Muscle layer of duodenum (tissue), 2 donors: Measurements from ENCODE around the gene THTPA.
"Not testable (repeated sequence)": the region's sequence is repeated elsewhere in the genome, so short reads cannot be mapped to it uniquely, and the experiment has no call there.

Experiments used
- H3K27ac ChIP-seq: one replicate; pipeline ENCODE4 v1.7.0; 2013; ENCODE audit warnings: mild to moderate bottlenecking, low read length
- H3K27me3 ChIP-seq: one replicate; pipeline ENCODE4 v1.7.0; 2013; ENCODE audit warnings: low read depth, mild to moderate bottlenecking, control low read depth, low read length
- H3K36me3 ChIP-seq, 2 donors: one replicate each; pipeline ENCODE4 v1.7.0; 2013; ENCODE audit warnings: low read length in 2 of 2, control low read depth in 1 of 2, mild to moderate bottlenecking in 1 of 2; ENCODE audit not compliant: insufficient read depth in 2 of 2, control insufficient read depth in 1 of 2
- H3K4me1 ChIP-seq, 2 donors: one replicate each; pipeline ENCODE4 v1.7.0; 2013; ENCODE audit warnings: low read length in 2 of 2, mild to moderate bottlenecking in 2 of 2, control low read depth in 1 of 2, moderate library complexity in 1 of 2; ENCODE audit not compliant: insufficient read depth in 2 of 2, control insufficient read depth in 1 of 2
- H3K4me3 ChIP-seq, 2 donors: one replicate each; pipeline ENCODE4 v1.7.0; 2013; ENCODE audit warnings: low read length in 2 of 2, low read depth in 1 of 2, mild to moderate bottlenecking in 1 of 2
- H3K9me3 ChIP-seq, 2 donors: one replicate each; pipeline ENCODE4 v1.7.0; 2013; ENCODE audit warnings: low read length in 2 of 2, control low read depth in 1 of 2, mild to moderate bottlenecking in 1 of 2; ENCODE audit not compliant: control insufficient read depth in 1 of 2
- donor health status: healthy.

The THTPA gene

DNA sequence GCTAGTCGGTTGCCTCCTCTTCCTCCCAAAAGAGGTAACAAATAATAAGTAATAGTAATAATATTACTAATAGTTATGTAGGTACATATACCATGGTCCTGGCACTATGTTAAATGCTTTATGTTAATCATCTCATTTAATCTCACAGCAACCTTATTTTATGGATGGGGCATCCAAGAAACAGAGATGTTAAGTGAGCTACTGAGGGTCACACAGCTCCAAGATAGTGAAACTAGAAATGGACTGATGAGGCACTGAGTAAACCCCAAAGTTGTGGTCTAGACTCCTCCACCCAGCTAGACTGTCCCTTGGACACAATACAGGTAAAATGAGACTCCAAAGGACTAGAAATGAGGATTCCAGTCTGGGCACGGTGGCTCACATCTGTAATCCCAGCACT, 19.6 kb upstream of the THTPA start:
- Histone ChIP-seq H3K36me3 (no peaks in the 10 kb centered on the region), H3K27ac (no peak overlapping the region), H3K27me3 (no peaks in the 10 kb centered on the region), H3K4me3 (no peak overlapping the region), H3K4me1 (peaks cover 0 to 5% of the 10 kb centered on the region in 2 donors), H3K9me3 (no peaks in the 10 kb centered on the region)

DNA sequence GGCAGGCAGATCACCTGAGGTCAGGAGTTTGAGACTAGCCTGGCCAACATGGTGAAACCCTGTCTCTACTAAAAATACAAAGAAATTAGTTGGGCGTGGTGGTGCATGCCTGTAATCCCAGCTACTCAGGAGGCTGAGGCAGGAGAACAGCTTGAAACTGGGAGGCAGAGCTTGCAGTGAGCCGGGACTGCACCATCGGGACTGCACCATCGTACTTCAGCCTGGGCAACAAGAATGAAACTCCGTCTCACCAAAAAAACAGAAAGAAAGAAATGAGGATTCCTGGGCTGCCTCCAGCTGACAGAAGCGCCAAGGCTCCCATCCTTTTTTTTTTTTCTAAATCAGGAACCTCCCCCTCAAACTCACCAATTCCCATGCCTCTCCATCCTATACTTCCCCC, 19.2 kb upstream of the THTPA start:
- not testable (repeated sequence) for H3K4me3 ChIP-seq, H3K27ac ChIP-seq, H3K9me3 ChIP-seq, H3K27me3 ChIP-seq, H3K4me1 ChIP-seq, H3K36me3 ChIP-seq

DNA sequence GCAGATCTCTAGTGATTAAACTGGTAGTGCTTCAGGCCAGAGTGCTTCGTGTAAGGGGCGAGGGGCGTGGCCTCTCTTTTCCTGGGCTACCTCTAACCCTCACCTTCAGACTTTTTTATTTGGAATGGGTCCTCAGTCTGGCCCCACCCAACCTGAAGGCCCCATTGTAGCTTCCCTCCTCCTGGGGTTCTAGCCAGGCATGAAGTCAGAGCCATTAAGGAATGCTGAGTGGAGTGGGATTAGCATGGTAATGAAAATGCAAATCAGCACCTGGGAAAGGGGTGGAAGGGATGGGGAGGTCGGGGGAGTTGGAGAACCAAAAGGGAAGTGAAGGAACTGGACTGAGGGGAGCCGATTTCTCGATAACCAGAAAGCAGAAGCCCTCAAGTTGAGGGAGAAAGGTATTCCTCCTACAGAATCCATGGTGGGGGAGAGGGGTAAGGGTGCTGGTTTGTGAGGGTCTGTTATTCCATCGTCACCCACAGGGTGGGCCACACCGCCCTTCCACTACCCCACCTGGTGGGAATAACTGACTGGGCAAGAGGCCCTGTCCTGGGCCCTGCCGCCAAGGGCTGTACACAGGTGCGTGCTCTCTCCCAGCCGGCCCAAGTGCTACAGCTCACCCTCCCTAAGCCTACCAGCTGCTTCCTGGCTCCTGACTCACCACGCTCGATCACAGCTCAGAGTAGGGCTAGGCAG, 18.6 kb upstream of the THTPA start:
- H3K27me3 ChIP-seq = no peaks in the 10 kb centered on the region

DNA sequence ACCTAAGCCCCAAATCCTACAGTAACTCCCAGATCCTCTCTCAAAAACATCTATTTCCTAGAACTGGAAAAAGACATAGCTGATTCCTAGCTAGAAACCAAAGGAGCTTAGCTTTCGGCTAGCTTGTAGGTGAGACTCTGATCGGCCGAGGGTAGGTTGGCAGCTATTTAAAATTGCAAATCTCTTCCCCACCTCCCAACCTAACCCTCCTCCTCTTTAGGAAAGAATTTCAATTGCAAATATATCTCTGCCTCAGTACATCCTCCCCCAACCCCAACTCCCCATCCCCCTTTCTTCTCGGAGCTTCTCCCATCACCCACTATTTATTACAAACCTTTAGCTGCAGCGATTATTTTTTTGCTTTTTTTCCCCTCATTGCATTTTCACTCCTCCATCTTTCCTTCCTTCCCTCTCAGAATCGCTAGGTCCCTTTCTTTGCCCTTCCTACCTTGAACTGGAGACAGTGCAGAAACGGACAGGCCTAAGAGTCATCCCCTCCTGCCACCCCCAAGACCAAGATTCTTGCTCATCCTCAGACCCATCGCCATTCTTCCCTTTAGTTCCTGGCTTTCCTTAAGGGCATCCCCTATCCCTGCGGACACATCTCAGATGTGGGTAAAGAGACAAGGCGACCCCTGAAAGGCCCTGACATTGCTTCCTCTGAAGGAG, 17.9 kb upstream of the THTPA start:
- Histone ChIP-seq H3K4me1 (peaks cover 0 to 5% of the 10 kb centered on the region in 2 donors), H3K4me3 (no peak overlapping the region), H3K36me3 (no peaks in the 10 kb centered on the region), H3K27ac (no peak overlapping the region), H3K9me3 (no peaks in the 10 kb centered on the region), H3K27me3 (no peaks in the 10 kb centered on the region)

More for the DNA sequence above, 18.6 kb upstream of the THTPA start:
- Histone ChIP-seq H3K27ac (no peak overlapping the region), H3K36me3 (no peaks in the 10 kb centered on the region), H3K4me1 (peaks cover 0 to 5% of the 10 kb centered on the region in 2 donors), H3K4me3 (no peak overlapping the region), H3K9me3 (no peaks in the 10 kb centered on the region)

DNA sequence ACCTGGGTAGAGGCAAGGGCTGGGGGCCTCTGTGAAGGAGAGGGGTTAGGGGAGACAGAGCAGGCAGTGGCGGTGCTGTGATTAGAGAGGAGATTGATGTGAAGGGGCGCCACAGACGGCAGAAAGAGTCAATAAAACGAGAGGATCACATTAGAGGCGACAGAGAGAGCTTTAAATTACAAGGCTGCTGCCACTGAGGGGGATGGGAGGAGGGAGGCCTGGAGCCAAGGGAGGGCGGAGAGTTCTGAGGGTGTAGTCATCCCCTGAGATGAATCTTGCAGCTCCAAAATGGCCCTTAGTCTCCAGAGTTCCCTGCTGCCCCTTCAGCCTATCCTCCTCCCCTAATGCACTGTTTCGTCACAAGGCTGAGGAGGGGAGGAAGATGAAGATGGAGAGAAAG, 17.3 kb upstream of the THTPA start:
- no peaks in the 10 kb centered on the region for H3K27me3 ChIP-seq
- peaks cover 0 to 5% of the 10 kb centered on the region in 2 donors for H3K4me1 ChIP-seq
- no peak overlapping the region for H3K27ac ChIP-seq
- H3K4me3 ChIP-seq = no peak overlapping the region
- H3K36me3 ChIP-seq = no peaks in the 10 kb centered on the region
- H3K9me3 ChIP-seq = no peaks in the 10 kb centered on the region

DNA sequence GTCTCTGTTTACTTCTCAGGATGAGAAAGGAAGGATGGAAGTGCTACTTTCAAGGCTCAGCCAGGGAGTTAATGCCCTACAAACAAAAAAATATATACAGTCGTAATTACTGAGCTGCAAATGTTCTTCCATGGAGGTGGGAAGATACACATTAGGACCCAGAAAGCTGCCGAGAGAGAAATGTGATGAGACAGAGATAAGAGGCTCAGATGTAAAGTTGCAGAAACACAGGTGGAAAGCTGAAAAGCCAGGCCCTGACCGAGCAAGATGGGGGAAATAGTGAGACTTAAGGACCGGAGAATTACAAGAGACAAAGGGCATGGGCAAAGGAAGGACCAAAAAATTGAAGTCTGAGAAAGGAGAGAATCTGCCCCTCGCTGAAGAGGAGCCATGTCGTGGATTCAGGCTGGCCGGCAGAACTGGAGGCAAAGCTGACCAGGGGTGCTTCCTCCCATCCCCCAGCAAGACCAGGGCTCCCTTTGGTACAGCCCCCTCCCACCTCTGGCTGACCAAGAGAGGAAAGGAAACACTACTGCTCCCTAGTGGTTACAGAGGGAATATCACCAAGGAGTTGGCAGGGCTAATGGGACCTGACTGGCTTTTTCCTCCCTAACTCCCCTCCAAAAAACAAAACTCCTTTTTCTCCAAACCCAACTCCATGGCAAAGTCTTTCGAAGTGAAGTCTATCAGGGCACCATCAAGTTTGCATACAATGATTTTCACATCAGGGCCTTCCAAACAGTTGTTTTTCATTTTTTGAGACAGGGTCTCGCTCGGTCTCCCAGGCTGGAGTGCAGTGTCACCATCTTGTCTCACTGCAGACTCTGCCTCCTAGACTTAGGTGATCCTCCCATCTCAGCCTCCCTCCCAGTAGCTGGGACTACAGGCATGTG, 16.6 kb upstream of the THTPA start:
- Histone ChIP-seq H3K36me3 (no peaks in the 10 kb centered on the region), H3K9me3 (no peaks in the 10 kb centered on the region), H3K27ac (no peak overlapping the region), H3K4me1 (peaks cover 0 to 5% of the 10 kb centered on the region in 2 donors), H3K4me3 (no peak overlapping the region), H3K27me3 (no peaks in the 10 kb centered on the region)

DNA sequence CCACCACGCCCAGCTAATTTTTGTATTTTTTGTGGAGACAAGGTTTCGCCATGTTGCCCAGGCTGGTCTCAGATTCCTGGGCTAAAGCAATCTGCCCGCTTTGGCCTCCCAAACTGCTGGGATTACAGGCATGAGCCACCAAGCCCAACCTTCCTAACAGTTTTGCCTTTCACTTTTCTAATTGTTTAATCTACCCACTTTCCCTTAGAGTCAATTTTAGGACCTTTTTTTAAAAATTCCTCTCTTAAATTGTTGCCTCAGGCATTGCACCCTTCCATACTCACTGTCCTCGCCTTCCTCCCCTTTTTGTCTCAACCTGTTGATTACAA, 16.0 kb upstream of the THTPA start:
- Histone ChIP-seq H3K4me3 (no peak overlapping the region), H3K36me3 (no peaks in the 10 kb centered on the region), H3K27ac (no peak overlapping the region), H3K9me3 (no peaks in the 10 kb centered on the region), H3K27me3 (no peaks in the 10 kb centered on the region), H3K4me1 (peaks cover 3 to 5% of the 10 kb centered on the region in 2 donors)

DNA sequence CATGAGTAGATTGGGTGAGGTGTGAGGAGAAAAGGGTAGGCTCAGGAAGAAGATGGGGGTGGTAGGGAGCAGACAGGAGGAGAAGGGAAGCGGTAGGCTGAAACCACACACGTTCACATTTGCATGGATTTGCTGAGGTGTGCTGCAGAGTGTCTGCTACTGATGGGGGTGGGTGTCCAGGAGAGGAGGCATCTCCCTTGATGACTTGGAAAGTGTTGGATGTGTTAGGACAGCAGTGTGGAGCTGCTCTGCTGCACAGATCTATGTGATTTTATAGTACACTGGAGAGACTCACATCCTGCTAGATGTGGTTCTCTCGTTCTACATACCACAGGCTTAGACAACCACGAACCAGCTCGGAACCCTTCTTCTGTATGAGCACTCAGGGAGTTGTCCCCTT, 13.8 kb upstream of the THTPA start:
- Histone ChIP-seq H3K9me3 (no peaks in the 10 kb centered on the region), H3K4me3 (no peak overlapping the region), H3K4me1 (peaks cover 3 to 5% of the 10 kb centered on the region in 2 donors), H3K36me3 (no peaks in the 10 kb centered on the region), H3K27me3 (no peaks in the 10 kb centered on the region), H3K27ac (no peak overlapping the region)

DNA sequence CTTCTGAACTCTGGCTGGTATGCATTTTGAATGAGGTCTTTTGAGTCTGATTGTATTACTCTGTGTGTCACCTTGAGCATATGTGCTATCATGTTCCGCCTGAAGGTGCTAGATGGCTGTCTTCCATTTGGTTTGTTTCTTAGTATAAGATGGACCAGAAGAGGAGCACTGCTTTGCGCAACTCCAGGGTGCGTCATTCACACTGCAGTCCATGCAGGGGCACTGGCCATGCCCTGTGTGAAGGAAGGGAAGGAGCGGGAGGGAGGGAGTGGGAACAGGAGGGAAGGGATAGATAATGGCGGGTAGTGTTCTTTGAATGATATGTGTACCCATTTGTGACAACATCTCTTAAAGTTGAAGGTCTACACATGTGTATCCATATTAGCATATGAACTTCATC, 12.7 kb upstream of the THTPA start:
- H3K9me3 ChIP-seq = no peaks in the 10 kb centered on the region
- H3K4me3 ChIP-seq = no peak overlapping the region
- H3K4me1 ChIP-seq = peaks cover 3 to 5% of the 10 kb centered on the region in 2 donors
- H3K27ac ChIP-seq = no peak overlapping the region
- no peaks in the 10 kb centered on the region for H3K36me3 ChIP-seq
- no peaks in the 10 kb centered on the region for H3K27me3 ChIP-seq

DNA sequence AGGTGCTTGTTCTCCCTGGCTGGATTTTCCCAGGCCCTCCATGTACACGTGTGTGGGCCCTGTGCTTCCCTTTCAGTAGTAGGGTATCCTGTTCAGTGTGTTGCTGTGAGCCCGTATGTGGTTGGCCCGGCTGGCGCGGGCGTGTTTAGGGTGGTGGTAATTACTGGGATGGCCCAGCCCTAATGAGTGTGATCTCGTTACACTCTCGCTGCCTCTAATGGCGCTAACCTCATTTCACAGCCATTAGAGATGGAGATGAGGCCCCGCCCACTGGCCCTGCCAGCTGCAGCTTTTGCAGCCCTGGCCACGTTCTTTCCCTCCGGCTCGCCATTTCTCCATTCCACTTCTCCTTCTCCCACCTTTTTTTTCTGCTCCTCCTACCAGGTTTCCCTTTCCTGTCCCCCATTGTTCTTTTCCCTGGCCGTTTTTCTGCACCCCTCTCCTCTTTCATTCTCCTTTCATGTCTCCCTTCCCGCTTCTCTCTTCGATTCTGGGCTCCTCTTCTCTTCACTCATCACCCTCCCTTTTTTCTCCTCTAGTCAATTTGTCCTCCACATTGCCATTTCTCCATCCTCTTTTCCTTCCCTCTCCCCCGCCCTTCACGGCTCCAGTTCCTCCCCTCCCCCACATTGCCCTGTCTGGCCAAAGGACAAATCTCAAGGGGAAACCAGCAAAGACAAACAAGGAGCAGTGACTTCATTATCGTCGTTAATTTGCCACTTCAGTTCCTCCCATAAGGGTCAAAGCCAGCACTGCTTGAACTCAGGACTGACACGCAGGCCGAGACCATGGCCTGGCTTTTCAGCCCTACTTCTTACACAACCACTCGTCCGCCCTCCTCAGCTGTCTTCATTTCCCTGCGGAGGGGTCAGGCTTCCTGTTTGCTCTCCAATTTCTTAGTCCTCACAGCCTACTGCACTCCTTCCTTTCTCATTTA, 11.3 kb upstream of the THTPA start:
- no peak overlapping the region for H3K4me3 ChIP-seq
- H3K27me3 ChIP-seq = no peaks in the 10 kb centered on the region
- peaks cover 0 to 3% of the 10 kb centered on the region in 2 donors for H3K4me1 ChIP-seq
- no peaks in the 10 kb centered on the region for H3K36me3 ChIP-seq
- no peaks in the 10 kb centered on the region for H3K9me3 ChIP-seq
- H3K27ac ChIP-seq = no peak overlapping the region
